Measurements from ENCODE around the gene IGF2BP2. TPM values are rescaled to one million over a fixed set of nuclear protein-coding genes. Genes with fewer than 3 reads are reported as not detected.
"Not testable (repeated sequence)": the region's sequence is repeated elsewhere in the genome, so short reads cannot be mapped to it uniquely, and the experiment has no call there.

Gene IGF2BP2
- total RNA-seq, 1 donor from 2014 or later, result 19.0 TPM

DNA sequence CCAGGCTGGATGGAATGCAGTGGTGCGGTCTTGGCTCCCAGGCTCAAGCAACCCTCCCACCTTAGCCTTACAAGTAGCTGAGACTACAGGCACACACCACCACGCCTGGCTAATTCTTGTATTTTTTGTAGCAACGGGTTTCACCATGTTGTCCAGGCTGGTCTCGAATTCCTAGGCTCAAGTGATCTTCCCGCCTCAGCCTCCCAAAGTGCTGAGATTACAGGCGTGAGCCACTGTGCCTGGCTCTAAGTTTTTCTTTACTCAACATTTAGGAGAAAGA is 26.1 kb downstream of the IGF2BP2 start:
- not testable (repeated sequence) for DNase-seq (ENCODE audit: low read depth in 2 of 2)

DNA sequence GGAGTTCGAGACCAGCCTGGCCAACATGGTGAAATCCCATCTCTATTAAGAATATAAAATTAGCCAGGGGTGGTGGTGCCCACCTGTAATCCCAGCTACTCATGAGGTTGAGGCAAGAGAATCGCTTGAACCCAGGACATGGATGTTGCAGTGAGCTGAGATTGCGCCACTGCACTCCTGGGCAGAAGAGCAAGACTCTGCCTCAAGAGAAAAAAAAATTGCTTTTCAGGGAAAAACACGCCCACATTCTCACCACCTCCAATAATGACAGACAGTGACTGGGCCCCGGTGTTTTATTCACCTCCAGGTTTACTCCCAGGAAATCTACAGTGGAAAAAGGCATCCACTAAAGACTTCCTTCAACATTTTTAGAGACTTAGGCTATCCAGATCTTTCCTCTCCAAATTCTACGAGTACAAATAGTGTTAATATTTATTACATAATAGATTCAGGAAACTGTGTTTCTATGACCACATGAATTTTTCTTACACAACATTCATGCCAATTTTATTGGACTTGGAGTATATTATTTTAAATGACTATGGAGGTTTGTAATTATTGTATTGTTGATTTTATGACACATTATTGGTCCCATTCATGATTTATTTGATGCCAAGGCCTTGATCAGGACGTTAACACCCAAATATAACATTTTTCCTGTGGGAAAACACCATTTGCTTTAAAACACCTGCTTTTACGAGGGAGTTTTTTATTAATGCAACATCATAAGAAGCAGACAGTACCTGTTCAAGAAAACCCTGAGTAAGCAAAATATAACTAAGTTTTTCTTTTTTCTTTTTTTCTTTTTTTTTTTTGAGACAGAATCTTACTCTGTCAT is 26.6 kb downstream of the IGF2BP2 start:
- DNase-seq (ENCODE audit: low read depth in 2 of 2), result peak in 1 of 2 donors; percentile 64

DNA sequence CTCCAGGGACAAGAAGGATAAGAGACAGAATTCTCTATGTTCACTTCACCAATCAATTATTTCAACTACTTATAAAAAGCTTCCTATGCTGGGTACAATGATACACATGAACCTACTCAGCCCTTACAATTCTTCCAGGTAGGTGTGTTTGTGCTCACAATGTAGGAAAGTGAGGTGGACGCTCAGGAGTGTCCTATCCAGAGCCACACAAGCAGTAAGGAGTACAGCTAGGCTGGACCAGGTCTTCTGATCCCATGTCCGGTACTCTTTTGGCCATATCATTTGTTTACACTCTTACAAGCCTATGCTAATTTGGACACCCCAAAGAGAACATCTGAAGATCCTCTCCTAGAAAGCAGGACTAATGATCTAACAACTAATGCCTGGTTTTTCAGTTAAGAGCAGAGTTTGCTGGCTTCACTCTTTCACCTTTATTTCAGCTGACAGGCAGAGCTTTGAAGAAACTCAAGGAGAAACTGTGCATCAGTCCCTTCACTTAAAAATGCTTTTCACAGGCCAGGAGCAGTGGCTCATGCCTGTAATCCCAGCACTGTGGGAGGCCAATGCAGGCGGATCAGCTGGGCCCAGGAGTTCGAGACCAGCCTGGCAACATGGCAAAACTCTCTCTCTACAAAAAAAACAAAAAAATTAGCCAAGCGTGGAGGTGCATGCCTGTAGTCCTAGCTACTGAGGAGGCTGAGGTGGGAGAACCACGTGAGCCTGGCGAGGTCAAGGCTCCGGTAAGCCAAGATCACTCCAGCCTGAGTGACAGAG is 27.5 kb downstream of the IGF2BP2 start:
- no peak for DNase-seq (ENCODE audit: low read depth in 2 of 2)

DNA sequence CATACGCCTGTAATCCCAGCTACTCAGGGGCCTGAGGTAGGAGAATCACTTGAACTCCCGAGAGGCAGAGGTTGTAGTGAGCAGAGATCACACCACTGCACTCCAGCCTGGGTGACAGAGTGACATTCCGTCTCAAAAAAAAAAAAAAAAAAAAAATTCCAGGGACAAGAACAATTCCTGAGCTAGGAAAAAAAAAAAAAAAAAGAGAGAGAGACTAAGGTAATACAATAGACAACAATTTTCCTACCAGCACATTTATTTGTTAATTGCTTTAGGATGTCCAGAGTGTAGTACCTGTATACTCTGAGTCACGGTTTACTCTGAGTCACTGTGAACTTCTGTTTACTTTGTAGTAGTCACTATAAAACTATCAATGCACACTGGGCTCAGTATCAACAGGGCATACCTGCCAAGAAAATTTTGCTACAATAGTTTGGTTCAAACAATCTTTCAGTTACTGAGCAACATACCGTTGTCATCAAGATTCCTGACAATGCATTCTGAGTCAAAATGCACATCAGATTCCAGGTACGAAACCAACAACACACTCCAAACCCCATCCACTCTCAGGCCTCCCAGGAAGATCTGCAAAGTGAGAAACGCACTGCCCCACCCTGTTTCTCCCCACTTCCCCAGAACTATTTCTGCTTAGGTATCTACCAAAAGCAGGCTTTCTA is 28.3 kb downstream of the IGF2BP2 start:
- peak; percentile 77 to 96 for DNase-seq (ENCODE audit: low read depth in 2 of 2)

GRCh38 chr3:185793381-185793780 is 31.5 kb downstream of the IGF2BP2 start:
- no peak for DNase-seq (ENCODE audit: low read depth in 2 of 2)

- no peak for DNase-seq (ENCODE audit: low read depth in 2 of 2)
Measured at GRCh38 chr3:185792955-185793354, 31.9 kb downstream of the IGF2BP2 start.

DNA sequence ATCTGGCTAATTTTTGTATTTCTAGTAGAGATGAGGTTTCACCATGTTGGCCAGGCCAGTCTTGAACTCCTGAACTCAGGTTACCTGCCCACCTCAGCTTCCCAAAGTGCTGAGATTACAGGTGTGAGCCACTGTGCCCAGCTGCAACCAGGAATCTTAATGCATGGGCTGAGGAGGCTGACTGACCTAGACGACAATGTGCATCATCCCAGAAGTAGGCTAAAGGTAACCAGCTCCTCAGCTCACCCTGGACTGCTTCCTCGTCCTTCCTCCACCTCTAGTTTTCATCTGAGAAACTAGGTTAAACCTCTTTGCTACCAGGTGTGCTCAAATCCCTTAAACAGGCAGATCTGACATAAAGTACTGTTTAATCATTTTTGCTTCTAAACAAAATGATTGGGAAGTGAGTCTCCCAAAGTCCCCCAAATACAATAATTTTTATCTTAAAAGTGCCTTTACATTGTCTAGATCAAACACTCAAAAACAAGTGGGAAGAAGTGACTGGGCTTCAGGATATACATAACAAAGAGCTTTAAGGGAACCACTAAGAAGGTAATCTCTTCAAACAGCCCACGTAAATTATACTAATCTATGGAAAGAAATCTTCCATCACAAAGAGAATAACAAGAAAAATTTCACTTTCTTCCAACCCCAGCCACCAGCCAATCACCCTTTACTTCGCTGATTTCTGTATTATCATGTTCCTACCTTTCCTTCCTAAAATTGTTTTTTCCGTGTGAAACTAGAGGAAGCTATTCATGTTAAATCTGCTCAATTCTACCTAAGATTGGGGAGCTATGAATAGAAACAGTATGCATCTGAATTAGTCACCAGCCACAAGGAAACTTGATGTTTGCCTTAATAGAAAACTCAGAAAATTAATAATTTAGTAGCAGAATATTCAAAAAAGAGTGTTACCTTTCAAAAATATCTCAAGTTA is 34.7 kb downstream of the IGF2BP2 start:
- DNase-seq (ENCODE audit: low read depth in 2 of 2), result peak in 1 of 2 donors; percentile 27

DNA sequence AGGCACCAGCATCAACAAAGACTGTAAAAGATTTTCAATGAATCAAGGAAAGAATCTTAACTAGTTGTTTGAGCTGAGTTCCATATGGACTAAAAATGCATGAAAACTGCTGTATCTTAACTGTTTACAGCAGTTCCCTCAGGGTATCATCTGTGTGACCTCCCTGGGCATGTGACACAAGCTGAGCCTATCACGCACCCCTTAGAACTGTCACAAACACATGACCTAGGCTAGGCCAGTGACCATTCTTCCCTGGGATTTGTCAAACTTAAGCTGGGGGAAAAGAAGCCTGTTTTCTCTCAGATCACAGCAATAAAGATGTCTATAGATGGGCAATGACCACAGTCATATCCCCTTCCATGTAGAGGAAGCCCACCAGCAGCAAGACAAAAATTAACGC is 35.7 kb downstream of the IGF2BP2 start:
- DNase-seq (ENCODE audit: low read depth in 2 of 2), result no peak

DNA sequence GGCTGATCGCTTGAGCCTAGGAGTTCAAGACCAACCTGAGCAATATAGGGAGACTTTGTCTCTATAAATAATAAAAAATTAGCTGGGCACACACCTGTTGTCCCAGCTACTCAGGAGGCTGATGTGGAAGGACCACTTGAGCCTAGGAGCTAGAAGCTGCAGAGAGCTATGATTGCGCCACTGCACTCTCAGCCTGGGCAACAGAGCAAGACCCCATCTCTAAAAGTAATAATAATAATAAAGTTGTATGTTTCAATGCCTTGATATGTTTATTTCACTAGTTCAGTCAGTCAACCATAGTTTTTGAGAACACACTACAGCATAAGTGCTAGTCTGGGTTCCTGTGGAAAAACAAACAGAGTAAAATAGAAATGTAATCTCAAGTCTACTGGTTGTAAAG is 36.5 kb downstream of the IGF2BP2 start:
- DNase-seq (ENCODE audit: low read depth in 2 of 2), result no peak

DNA sequence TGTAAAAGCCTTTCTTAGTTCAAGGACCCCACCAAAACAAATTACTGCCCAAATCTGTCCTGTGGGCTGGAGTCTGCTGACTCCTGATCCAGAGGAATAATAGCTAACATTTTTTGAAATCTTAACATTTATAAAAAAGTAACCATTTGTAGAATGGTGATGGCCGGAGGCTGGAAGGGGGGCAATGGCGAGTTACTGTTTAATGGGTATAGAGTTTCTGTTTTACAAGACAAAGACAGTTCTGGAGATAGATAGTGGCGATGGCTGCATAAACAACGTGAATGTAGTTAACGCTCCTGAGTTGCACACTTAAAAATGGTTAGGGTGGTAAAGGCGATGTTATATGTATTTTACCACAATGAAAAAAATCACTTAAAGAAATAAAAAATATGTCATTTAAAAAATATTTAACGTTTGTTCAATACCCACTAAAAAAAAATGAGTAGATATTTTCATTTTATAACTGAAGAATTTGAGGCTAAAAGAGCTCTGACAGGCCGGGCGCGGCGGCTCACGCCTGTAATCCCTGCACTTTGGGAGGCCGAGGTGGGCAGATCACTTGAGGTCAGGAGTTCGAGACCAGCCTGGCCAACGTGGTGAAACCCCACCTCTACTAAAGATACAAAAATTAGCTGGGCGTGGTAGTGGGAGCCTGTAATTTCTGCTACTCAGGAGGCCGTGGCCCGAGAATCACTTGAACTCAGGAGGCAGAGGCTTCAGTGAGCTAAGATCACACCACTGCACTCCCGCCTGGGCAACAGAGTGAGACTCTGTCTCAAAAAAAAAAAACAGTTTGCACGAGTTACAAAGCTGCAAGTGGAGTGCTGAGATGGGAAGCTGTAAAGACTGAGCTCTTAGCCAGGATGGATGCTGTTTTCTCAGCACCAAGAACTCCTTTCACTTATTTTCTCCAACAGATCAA is 37.6 kb downstream of the IGF2BP2 start:
- no peak for DNase-seq (ENCODE audit: low read depth in 2 of 2)

- DNase-seq (ENCODE audit: low read depth in 2 of 2), result not testable (repeated sequence)
Measured at GRCh38 chr3:185786258-185786657, 38.6 kb downstream of the IGF2BP2 start.

DNA sequence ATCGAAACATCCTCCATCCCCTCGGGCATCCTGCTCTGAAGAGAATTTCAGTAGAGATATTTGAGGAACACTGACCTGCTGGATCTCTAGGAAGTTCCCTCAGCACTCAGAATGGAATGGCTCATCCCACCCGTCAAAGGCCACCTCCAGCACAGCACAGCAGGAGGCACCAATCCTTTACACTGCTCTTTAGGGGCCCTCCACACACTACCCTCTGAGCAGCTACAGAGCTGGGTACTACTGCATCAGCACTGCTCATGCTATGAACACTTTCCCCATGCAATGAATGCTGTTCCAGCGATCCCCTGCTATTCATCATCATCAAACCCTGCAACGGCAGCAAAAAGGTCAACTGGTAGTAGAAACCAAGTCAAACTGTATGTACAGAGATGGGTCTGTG is 40.5 kb downstream of the IGF2BP2 start:
- DNase-seq (ENCODE audit: low read depth in 2 of 2), result no peak

DNA sequence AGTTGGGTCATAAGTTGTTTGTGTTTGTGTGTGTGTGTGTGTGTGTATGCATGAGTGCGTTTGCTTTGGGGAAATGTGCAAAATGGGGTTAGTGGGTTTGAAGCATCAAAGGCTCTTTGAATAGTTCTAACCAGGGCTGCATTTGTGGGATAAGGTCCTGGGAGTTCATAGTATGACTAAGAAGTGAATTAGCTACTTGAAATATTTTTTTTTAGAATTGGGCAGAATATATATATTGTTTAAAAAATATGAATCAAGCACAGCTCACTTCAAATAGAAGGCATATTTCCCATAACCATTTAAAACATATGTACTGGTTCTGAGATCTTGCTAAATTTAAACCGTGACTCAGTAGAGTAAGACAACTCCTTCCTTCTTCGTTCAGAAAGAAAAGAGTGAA is 43.1 kb downstream of the IGF2BP2 start:
- peak in 1 of 2 donors; percentile 29 for DNase-seq (ENCODE audit: low read depth in 2 of 2)

DNA sequence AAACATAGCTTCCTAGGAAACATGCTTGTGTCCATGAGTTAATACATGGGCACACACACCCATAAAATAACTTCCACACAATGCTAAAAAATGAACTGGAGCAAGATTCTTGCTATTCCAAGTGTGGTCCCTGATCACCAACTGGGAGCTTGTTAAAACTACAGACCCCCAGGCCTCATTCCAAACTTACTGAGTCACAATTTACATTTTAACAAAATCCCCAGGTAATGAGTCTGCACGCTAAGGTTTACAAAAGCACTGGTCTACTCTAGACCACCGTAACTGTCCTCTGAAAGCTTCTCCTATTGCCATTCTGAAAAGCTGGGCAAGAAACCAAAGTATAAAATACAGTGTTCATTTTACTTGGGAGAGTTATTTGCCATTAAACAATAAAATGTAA is 45.4 kb downstream of the IGF2BP2 start:
- no peak for DNase-seq (ENCODE audit: low read depth in 2 of 2)

GRCh38 chr3:185778821-185779220 is 46.0 kb downstream of the IGF2BP2 start:
- DNase-seq (ENCODE audit: low read depth in 2 of 2), result no peak

GRCh38 chr3:185778094-185778493 is 46.7 kb downstream of the IGF2BP2 start:
- no peak for DNase-seq (ENCODE audit: low read depth in 2 of 2)

DNA sequence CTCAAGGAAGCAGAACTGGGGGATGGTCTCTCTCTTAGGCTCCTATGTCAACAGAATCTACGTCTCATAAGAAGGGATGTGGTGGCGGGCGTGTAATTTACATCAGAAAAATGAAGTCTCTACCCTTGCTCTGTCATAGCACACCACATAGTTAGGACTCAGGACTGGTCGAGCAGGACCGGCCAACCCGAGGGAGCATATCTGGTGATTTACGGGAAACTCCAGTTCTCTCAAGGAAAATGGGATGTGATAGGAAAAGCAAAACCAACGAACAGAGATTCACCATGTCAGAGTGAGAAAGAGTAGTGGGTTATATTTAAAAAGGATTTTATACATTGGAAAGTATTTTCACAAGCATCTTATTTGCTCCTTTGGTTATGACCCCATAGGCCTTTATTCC is 54.7 kb downstream of the IGF2BP2 start:
- no peak for DNase-seq (ENCODE audit: low read depth in 2 of 2)

DNA sequence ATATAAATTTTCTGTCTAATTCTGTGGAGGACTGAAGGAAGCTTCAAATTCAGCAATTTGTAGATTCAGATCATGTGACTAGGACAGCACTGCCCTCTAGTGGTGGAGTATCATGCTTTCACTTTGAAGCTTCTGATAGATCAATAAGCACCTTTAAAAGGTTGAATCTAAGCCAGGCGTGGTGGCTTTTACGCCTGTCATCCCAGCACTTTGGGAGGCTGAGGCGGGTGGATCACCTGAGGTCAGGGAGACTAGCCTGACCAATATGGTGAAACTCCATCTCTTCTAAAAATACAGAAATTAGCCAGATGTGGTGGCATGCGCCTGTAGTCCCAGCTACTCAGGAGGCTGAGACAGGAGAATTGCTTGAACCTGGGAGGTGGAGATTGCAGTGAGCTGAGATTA is 56.3 kb downstream of the IGF2BP2 start:
- DNase-seq (ENCODE audit: low read depth in 2 of 2), result peak; percentile 71 to 86

GRCh38 chr3:185767002-185767688 is 57.7 kb downstream of the IGF2BP2 start:
- no peak for DNase-seq (ENCODE audit: low read depth in 2 of 2)

All from lung microvascular endothelial cell (primary cell).